Natural killer cell (primary cell): ENCODE data around the gene ANKFN1. TPM values are rescaled to one million over a fixed set of nuclear protein-coding genes. Genes with fewer than 3 reads are reported as not detected.

Source experiments
- ATAC-seq, 3 donors: fragments of 150-1000 bp in 2 of 3; fragments of 200-7000 bp in 1 of 3; cut with Tn5 transposase; 1 replicate in 1 of 3; 2 replicates in 2 of 3; pipeline ENCODE4 v1.10.0; 2021; ENCODE audit warnings: mild to moderate bottlenecking in 2 of 3, moderate library complexity in 2 of 3
- DNase-seq, 2 donors: peaks; one replicate each; pipeline versions ENCODE4 v3.0.0 to v3.0.0-alpha.2; 2013 to 2021; ENCODE audit warnings: mixed read lengths in 1 of 2
- H3K27ac ChIP-seq: one replicate; pipeline ENCODE4 v1.5.1; 2013; ENCODE audit warnings: mild to moderate bottlenecking, low read length
- H3K27me3 ChIP-seq: one replicate; pipeline ENCODE4 v1.6.1; 2013; ENCODE audit warnings: low read length; ENCODE audit not compliant: control insufficient read depth, insufficient read depth
- H3K36me3 ChIP-seq: one replicate; pipeline ENCODE4 v1.6.1; 2013; ENCODE audit warnings: low read length; ENCODE audit not compliant: control insufficient read depth, insufficient read depth
- H3K4me1 ChIP-seq: one replicate; pipeline ENCODE4 v1.6.1; 2013; ENCODE audit warnings: low read length; ENCODE audit not compliant: control insufficient read depth, insufficient read depth
- H3K4me3 ChIP-seq: one replicate; pipeline ENCODE4 v1.5.1; 2013; ENCODE audit warnings: low read length
- H3K9me3 ChIP-seq: one replicate; pipeline ENCODE4 v1.6.1; 2013; ENCODE audit warnings: low read length; ENCODE audit not compliant: control insufficient read depth, insufficient read depth
- H3K27ac Mint-ChIP-seq, 2 donors: one replicate each; pipeline ENCODE4 v1.8.0; 2022; ENCODE audit warnings: mild to moderate bottlenecking in 2 of 2, mixed read lengths in 2 of 2, moderate library complexity in 1 of 2
- H3K27me3 Mint-ChIP-seq, 2 donors: one replicate each; pipeline ENCODE4 v1.8.0; 2022; ENCODE audit warnings: low read depth in 2 of 2, mixed read lengths in 2 of 2
- H3K36me3 Mint-ChIP-seq: one replicate; pipeline ENCODE4 v1.8.0; 2022; ENCODE audit warnings: mixed read lengths
- H3K4me1 Mint-ChIP-seq, 2 donors: one replicate each; pipeline ENCODE4 v1.8.0; 2022; ENCODE audit warnings: mixed read lengths in 2 of 2
- H3K4me3 Mint-ChIP-seq: one replicate; pipeline ENCODE4 v1.8.0; 2022; ENCODE audit warnings: mild to moderate bottlenecking, moderate library complexity, mixed read lengths
- H3K9me3 Mint-ChIP-seq, 2 donors: one replicate each; pipeline ENCODE4 v1.8.0; 2022; ENCODE audit warnings: mixed read lengths in 2 of 2
- WGBS: methylation state at CpG from one replicate; pipeline ENCODE4 v1.1.7; 2013; ENCODE audit warnings: missing lambda C conversion rate; ENCODE audit not compliant: insufficient coverage; 5-methylcytosine and 5-hydroxymethylcytosine counted together
- intact Hi-C: fragments of 100-400 bp; cut with micrococcal nuclease; formaldehyde crosslinking; loops from one replicate; pipeline ENCODE4 v1.14.2; 2022
- total RNA-seq, 4 donors: library from RNA; stranded (reverse); fragments of 120-200 nt in 1 of 4; gene quantifications; one replicate each; pipeline versions ENCODE4 v1.2.3 to v1.2.4, GENCODE V29; 2013 to 2022
- TF ChIP-seq, protein P1 (sequence below): fragments of 200-600 bp; IDR thresholded peaks from one replicate; pipeline ENCODE4 v1.8.0; 2022; ENCODE audit warnings: antibody characterized with exemption

Gene ANKFN1
- total RNA-seq, 3 donors from 2014 or later (not counting 1 experiment from before 2014, with no cell fraction given): not detected

DNA sequence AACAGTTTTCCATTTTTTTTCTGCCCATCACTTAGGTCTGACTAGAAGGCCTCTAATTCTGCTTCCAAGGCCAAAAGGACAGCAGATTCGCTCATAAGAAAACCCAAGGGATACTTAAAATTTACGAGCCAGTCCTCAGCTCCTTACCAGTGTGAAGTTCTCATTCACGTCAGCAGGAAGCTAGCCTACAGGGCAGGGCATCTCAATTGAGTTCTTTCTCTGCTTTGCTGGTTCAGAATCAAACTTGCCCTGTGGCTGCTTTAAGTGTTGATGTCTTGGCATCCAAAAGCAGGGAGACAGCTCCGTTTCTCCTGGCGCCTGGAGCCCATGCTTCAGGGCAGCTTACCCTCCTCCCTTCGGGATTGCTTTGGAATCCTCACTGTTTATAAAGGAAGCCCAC lies 136.0 kb downstream of the ANKFN1 start:
- no peaks in the 10 kb centered on the region for H3K27me3 Mint-ChIP-seq
- ATAC-seq (no peak), DNase-seq (no peak)
- intact Hi-C loops: no loop called here
- H3K27ac Mint-ChIP-seq: no peak overlapping the region
- no peaks in the 10 kb centered on the region for H3K27me3 ChIP-seq
- no peak overlapping the region for H3K4me3 Mint-ChIP-seq
- H3K36me3 Mint-ChIP-seq: no peaks in the 10 kb centered on the region
- H3K4me1 ChIP-seq: no peaks in the 10 kb centered on the region
- no peaks in the 10 kb centered on the region for H3K36me3 ChIP-seq
- H3K4me1 Mint-ChIP-seq: peaks cover 11% of the 10 kb centered on the region in 2 donors
- H3K27ac ChIP-seq: no peak overlapping the region
- H3K4me3 ChIP-seq: no peak overlapping the region
- no peaks in the 10 kb centered on the region for H3K9me3 Mint-ChIP-seq
- TF ChIP-seq, protein P1, sequence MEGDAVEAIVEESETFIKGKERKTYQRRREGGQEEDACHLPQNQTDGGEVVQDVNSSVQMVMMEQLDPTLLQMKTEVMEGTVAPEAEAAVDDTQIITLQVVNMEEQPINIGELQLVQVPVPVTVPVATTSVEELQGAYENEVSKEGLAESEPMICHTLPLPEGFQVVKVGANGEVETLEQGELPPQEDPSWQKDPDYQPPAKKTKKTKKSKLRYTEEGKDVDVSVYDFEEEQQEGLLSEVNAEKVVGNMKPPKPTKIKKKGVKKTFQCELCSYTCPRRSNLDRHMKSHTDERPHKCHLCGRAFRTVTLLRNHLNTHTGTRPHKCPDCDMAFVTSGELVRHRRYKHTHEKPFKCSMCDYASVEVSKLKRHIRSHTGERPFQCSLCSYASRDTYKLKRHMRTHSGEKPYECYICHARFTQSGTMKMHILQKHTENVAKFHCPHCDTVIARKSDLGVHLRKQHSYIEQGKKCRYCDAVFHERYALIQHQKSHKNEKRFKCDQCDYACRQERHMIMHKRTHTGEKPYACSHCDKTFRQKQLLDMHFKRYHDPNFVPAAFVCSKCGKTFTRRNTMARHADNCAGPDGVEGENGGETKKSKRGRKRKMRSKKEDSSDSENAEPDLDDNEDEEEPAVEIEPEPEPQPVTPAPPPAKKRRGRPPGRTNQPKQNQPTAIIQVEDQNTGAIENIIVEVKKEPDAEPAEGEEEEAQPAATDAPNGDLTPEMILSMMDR: no peak
- no peaks in the 10 kb centered on the region for H3K9me3 ChIP-seq
- WGBS: 91% methylated on average over 6 of the region's 6 CpGs

DNA sequence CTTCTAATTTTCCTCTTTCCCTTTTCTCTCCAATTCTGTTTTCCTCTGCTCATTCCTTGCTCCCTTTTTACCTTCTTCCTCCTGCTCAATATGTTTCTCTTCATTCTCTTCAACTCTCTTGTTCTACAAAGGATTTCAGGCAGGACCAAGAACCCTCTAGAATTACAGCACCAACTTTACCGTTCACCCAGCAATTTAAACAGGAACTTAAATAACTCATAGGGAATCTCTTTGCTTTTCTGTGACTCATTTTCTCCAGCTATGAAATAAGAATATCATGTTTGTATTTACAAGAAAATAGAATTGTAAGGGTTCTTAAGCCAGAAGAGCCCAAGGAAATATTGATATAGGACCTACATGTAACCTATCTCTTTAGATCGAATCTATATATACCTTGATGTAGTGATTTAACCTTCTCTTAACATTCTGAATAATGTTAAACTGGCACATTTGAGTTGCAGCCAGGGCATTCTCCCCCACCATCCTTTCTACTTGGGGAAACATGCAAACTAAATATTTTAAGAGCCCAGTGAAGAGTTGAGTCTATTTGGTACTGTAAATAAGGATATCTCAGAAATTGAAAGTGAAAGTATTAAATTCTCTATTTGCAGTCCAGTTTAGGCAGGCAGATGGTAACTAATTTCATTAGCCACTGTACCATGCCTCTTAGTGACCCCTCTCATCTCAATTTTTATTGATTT lies 137.0 kb downstream of the ANKFN1 start:
- no peaks in the 10 kb centered on the region for H3K27me3 Mint-ChIP-seq
- TF ChIP-seq, protein P1: no peak
- H3K9me3 Mint-ChIP-seq: no peaks in the 10 kb centered on the region
- peak in 1 of 3 donors; percentile 55 for ATAC-seq
- peak overlapping the region; percentile 72 for H3K4me3 Mint-ChIP-seq
- H3K36me3 Mint-ChIP-seq: no peaks in the 10 kb centered on the region
- H3K4me1 ChIP-seq: no peaks in the 10 kb centered on the region
- H3K4me1 Mint-ChIP-seq: peaks cover 11% of the 10 kb centered on the region in 2 donors
- 86% methylated on average over 1 of the region's 2 CpGs for WGBS
- H3K9me3 ChIP-seq: no peaks in the 10 kb centered on the region
- no peak for DNase-seq
- peak overlapping the region; percentile 1 to 59 for H3K27ac Mint-ChIP-seq
- H3K36me3 ChIP-seq: no peaks in the 10 kb centered on the region
- no peak overlapping the region for H3K4me3 ChIP-seq
- H3K27me3 ChIP-seq: no peaks in the 10 kb centered on the region
- intact Hi-C loops: no loop called here
- no peak overlapping the region for H3K27ac ChIP-seq

DNA sequence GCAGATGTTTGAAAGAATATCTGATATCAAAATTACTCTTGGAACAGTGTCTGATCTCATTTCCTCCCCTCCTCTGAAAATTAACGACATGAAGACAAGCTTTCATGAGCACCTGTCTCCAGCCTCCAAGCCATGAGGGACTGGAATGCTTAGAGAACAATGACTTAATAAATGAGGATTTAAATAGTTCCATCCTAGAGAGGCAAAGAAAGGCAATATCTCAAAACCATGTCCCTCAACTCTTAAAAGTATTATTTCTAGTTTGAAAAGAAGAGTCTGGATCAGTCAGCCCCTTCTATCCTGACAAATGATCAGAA lies 137.5 kb downstream of the ANKFN1 start:
- no CpG with 5 or more reads among the region's 1 CpG for WGBS
- TF ChIP-seq, protein P1: no peak
- Mint-ChIP-seq H3K4me3 (peak overlapping the region; percentile 72), H3K27me3 (no peaks in the 10 kb centered on the region), H3K4me1 (peaks cover 11% of the 10 kb centered on the region in 2 donors), H3K27ac (peak overlapping the region; percentile 1 to 59), H3K36me3 (no peaks in the 10 kb centered on the region), H3K9me3 (no peaks in the 10 kb centered on the region)
- H3K27ac ChIP-seq: no peak overlapping the region
- DNase-seq (peak in 1 of 2 donors; percentile 4), ATAC-seq (peak in 1 of 3 donors; percentile 5)
- no peaks in the 10 kb centered on the region for H3K27me3 ChIP-seq
- H3K9me3 ChIP-seq: no peaks in the 10 kb centered on the region
- H3K4me3 ChIP-seq: no peak overlapping the region
- H3K36me3 ChIP-seq: no peaks in the 10 kb centered on the region
- no peaks in the 10 kb centered on the region for H3K4me1 ChIP-seq
- intact Hi-C loops: no loop called here
